ENCODE results near the gene GABARAPL2.

GRCh38 chr16:75527825-75528299, 38.3 kb upstream of the GABARAPL2 start:
- TF ChIP-seq EZH2 (IDR thresholded peaks at IDR 0.05) (no peak), POLR2AphosphoS5 (IDR thresholded peaks at IDR 0.05; ENCODE audit: borderline replicate concordance, low read depth, low read length) (no peak), FOXP2 (optimal IDR thresholded peaks at IDR 0.05; ENCODE audit: control extremely low read depth, extremely low read length, insufficient read depth) (no peak)

All from SK-N-MC (cell line).